T-cell (primary cell): ENCODE data around the gene SMURF2. TPM values are rescaled to one million over a fixed set of nuclear protein-coding genes. Genes with fewer than 3 reads are reported as not detected.

Experiments used
- ATAC-seq, 4 experiments: fragments of 200-7000 bp in 3 of 4; fragments of 150-1000 bp in 1 of 4; cut with Tn5 transposase; replicated peaks in 1 of 4; 1 replicate in 3 of 4; 2 replicates in 1 of 4; pipeline ENCODE4 v1.10.0; 2021; ENCODE audit warnings: moderate library complexity in 3 of 4, mild to moderate bottlenecking in 2 of 4, moderate number of reproducible peaks in 1 of 4
- CTCF ChIA-PET, 2 donors: fragments of 300-600 bp; sonication (Branson Sonifier 250); formaldehyde crosslinking; loops; one replicate each; lab custom pipeline; 2022; ENCODE audit warnings: antibody characterized with exemption in 2 of 2; lab: Charles Lee
- POLR2A ChIA-PET, 2 donors: fragments of 300-600 bp; sonication (Branson Sonifier 250); formaldehyde crosslinking; loops; one replicate each; lab custom pipeline; 2022; ENCODE audit warnings: antibody characterized with exemption in 2 of 2; lab: Charles Lee
- DNase-seq, 35 experiments: peaks; one replicate each; pipeline versions ENCODE4 v3.0.0 to v3.0.0-alpha.2; 2013 to 2023
- H3K27ac ChIP-seq: one replicate; pipeline ENCODE4 v1.5.1; 2013; ENCODE audit warnings: low read length
- H3K27me3 ChIP-seq, 2 experiments: replicated peaks in 1 of 2; 1 replicate in 1 of 2; 2 replicates in 1 of 2; pipeline versions ENCODE4 v1.6.1 to v1.7.0; 2013; ENCODE audit warnings: low read length in 1 of 2, mixed read lengths in 1 of 2; ENCODE audit not compliant: control insufficient read depth in 2 of 2, insufficient read depth in 2 of 2; ENCODE audit errors: extremely low read depth in 1 of 2
- H3K36me3 ChIP-seq, 2 donors: 1 replicate in 1 of 2; 2 replicates in 1 of 2; pipeline versions ENCODE4 v1.6.1 to v1.7.0; 2013; ENCODE audit warnings: low read length in 1 of 2; ENCODE audit not compliant: control insufficient read depth in 2 of 2, insufficient read depth in 1 of 2; ENCODE audit errors: extremely low read depth in 1 of 2
- H3K4me1 ChIP-seq, 2 experiments: 1 replicate in 1 of 2; 2 replicates in 1 of 2; pipeline versions ENCODE4 v1.6.1 to v1.7.0; 2013; ENCODE audit warnings: low read length in 2 of 2, mixed read lengths in 1 of 2; ENCODE audit not compliant: insufficient read depth in 2 of 2, control insufficient read depth in 1 of 2; ENCODE audit errors: extremely low read depth in 1 of 2
- H3K4me3 ChIP-seq, 2 donors: 1 replicate in 1 of 2; 2 replicates in 1 of 2; pipeline versions ENCODE4 v1.5.1 to v1.7.0; 2013; ENCODE audit warnings: mild to moderate bottlenecking in 2 of 2, low read length in 1 of 2, moderate library complexity in 1 of 2; ENCODE audit not compliant: control insufficient read depth in 1 of 2; ENCODE audit errors: extremely low read depth in 1 of 2
- H3K9me3 ChIP-seq: 2 replicates; pipeline ENCODE4 v1.7.0; 2013
- H3K27ac Mint-ChIP-seq, 2 donors: one replicate each; pipeline ENCODE4 v1.8.0; 2020 to 2021; ENCODE audit warnings: mild to moderate bottlenecking in 2 of 2, mixed read lengths in 2 of 2
- H3K27me3 Mint-ChIP-seq, 2 donors: one replicate each; pipeline ENCODE4 v1.8.0; 2021 to 2022; ENCODE audit warnings: mixed read lengths in 2 of 2
- H3K36me3 Mint-ChIP-seq: one replicate; pipeline ENCODE4 v1.8.0; 2021; ENCODE audit warnings: mixed read lengths
- H3K4me1 Mint-ChIP-seq, 3 donors: one replicate each; pipeline ENCODE4 v1.8.0; 2020 to 2022; ENCODE audit warnings: mixed read lengths in 3 of 3, mild to moderate bottlenecking in 1 of 3
- H3K4me3 Mint-ChIP-seq, 3 donors: one replicate each; pipeline ENCODE4 v1.8.0; 2020 to 2022; ENCODE audit warnings: mild to moderate bottlenecking in 3 of 3, mixed read lengths in 3 of 3, moderate library complexity in 3 of 3
- H3K9me3 Mint-ChIP-seq, 3 donors: one replicate each; pipeline ENCODE4 v1.8.0; 2020 to 2022; ENCODE audit warnings: mixed read lengths in 3 of 3
- WGBS: methylation state at CpG from one replicate; pipeline ENCODE4 v1.1.5; 2013; ENCODE audit warnings: missing lambda C conversion rate; ENCODE audit not compliant: insufficient coverage; 5-methylcytosine and 5-hydroxymethylcytosine counted together
- total RNA-seq, 35 experiments: library from RNA in 6 of 35; stranded (reverse) in 6 of 35; fragments of 120-200 nt in 1 of 35; gene quantifications; one replicate each; pipeline versions ENCODE4 v1.2.1 to v1.2.4 and lab custom pipeline; 2013 to 2026

Gene SMURF2
- total RNA-seq, 5 donors from 2014 or later (not counting 1 experiment from before 2014, with no cell fraction given) = 27.4 to 36.6 (median 34.8) TPM

GRCh38 chr17:64639516-64639915 lies 22.6 kb downstream of the SMURF2 start:
- H3K36me3 Mint-ChIP-seq = peaks cover 17% of the 10 kb centered on the region
- ChIA-PET CTCF (interaction anchor here in 1 of 2 donors (1.2 kb wide), 1 partner anchor 10 kb away, joined by 3 read pairs; no protein-coding TSS in a partner anchor), POLR2A (no interaction called here)
- Histone ChIP-seq H3K27me3 (no peaks in the 10 kb centered on the region), H3K4me3 (no peak overlapping the region), H3K36me3 (peaks cover 0 to 14% of the 10 kb centered on the region in 2 donors), H3K9me3 (no peaks in the 10 kb centered on the region), H3K27ac (no peak overlapping the region), H3K4me1 (peaks cover 5 to 6% of the 10 kb centered on the region in 2 experiments)
- no peak overlapping the region for H3K27ac Mint-ChIP-seq
- ATAC-seq = no peak
- no peaks in the 10 kb centered on the region for H3K27me3 Mint-ChIP-seq
- no peak for DNase-seq
- peaks cover 44 to 54% (median 44%) of the 10 kb centered on the region in 3 donors for H3K4me1 Mint-ChIP-seq
- no peaks in the 10 kb centered on the region for H3K9me3 Mint-ChIP-seq
- no peak overlapping the region for H3K4me3 Mint-ChIP-seq
- 100% methylated on average over 1 of the region's 4 CpGs for WGBS

GRCh38 chr17:64638552-64639203 lies 23.4 kb downstream of the SMURF2 start:
- Histone ChIP-seq H3K4me1 (peaks cover 11 to 12% of the 10 kb centered on the region in 2 experiments), H3K27me3 (no peaks in the 10 kb centered on the region), H3K36me3 (peaks cover 0 to 13% of the 10 kb centered on the region in 2 donors), H3K27ac (no peak overlapping the region), H3K4me3 (no peak overlapping the region), H3K9me3 (no peaks in the 10 kb centered on the region)
- Mint-ChIP-seq H3K4me3 (no peak overlapping the region), H3K27ac (no peak overlapping the region), H3K27me3 (no peaks in the 10 kb centered on the region), H3K9me3 (no peaks in the 10 kb centered on the region), H3K36me3 (peaks cover 20% of the 10 kb centered on the region), H3K4me1 (peaks cover 51 to 60% (median 51%) of the 10 kb centered on the region in 3 donors)
- CTCF ChIA-PET = interaction anchor here in 1 of 2 donors (1.2 kb wide), 1 partner anchor 10 kb away, joined by 3 read pairs; no protein-coding TSS in a partner anchor
- no peak for ATAC-seq
- no CpG with 5 or more reads among the region's 2 CpGs for WGBS
- POLR2A ChIA-PET = interaction anchor here in 1 of 2 donors (0.7 kb wide), 1 partner anchor 44 kb away, joined by 9 read pairs; no protein-coding TSS in a partner anchor
- DNase-seq = no peak

GRCh38 chr17:64635647-64636305 lies 26.3 kb downstream of the SMURF2 start:
- WGBS = 20% methylated on average over 1 of the region's 1 CpG
- Mint-ChIP-seq H3K27ac (peak overlapping the region; percentile 5 to 31), H3K4me3 (no peak overlapping the region), H3K36me3 (peaks cover 15% of the 10 kb centered on the region), H3K4me1 (peaks cover 58 to 75% (median 60%) of the 10 kb centered on the region in 3 donors), H3K9me3 (no peaks in the 10 kb centered on the region), H3K27me3 (no peaks in the 10 kb centered on the region)
- no peak overlapping the region for H3K27ac ChIP-seq
- CTCF ChIA-PET = no interaction called here
- peaks cover 15 to 24% of the 10 kb centered on the region in 2 experiments for H3K4me1 ChIP-seq
- H3K9me3 ChIP-seq = no peaks in the 10 kb centered on the region
- POLR2A ChIA-PET = no interaction called here
- no peaks in the 10 kb centered on the region for H3K27me3 ChIP-seq
- ATAC-seq (no peak), DNase-seq (no peak)
- H3K4me3 ChIP-seq = no peak overlapping the region
- peaks cover 0 to 5% of the 10 kb centered on the region in 2 donors for H3K36me3 ChIP-seq

GRCh38 chr17:64634218-64634617 lies 27.9 kb downstream of the SMURF2 start:
- peaks cover 17 to 31% of the 10 kb centered on the region in 2 experiments for H3K4me1 ChIP-seq
- peak overlapping the region in 1 of 2 donors; percentile 7 for H3K27ac Mint-ChIP-seq
- no peak overlapping the region for H3K4me3 Mint-ChIP-seq
- H3K27me3 ChIP-seq = no peaks in the 10 kb centered on the region
- H3K27me3 Mint-ChIP-seq = no peaks in the 10 kb centered on the region
- peak; percentile 47 to 72 (median 56) for ATAC-seq
- no peak overlapping the region for H3K4me3 ChIP-seq
- no CpG with 5 or more reads among the region's 1 CpG for WGBS
- peaks cover 15% of the 10 kb centered on the region for H3K36me3 Mint-ChIP-seq
- peak in 1 of 35 experiments; percentile 14 for DNase-seq
- ChIA-PET POLR2A (interaction anchor here in 1 of 2 donors (0.5 to 0.6 kb wide), 2 partner anchors 148 to 394 kb away, joined by 4 to 6 read pairs; no protein-coding TSS in a partner anchor), CTCF (interaction anchor here (0.6 to 1.3 kb wide), 5 partner anchors 15 to 216 kb away, joined by 3 to 11 read pairs (median 5); no protein-coding TSS in a partner anchor)
- no peaks in the 10 kb centered on the region for H3K9me3 Mint-ChIP-seq
- H3K9me3 ChIP-seq = no peaks in the 10 kb centered on the region
- H3K4me1 Mint-ChIP-seq = peaks cover 62 to 79% (median 67%) of the 10 kb centered on the region in 3 donors
- H3K27ac ChIP-seq = no peak overlapping the region
- peaks cover 0 to 5% of the 10 kb centered on the region in 2 donors for H3K36me3 ChIP-seq

- DNase-seq (no peak), ATAC-seq (no peak)
- Mint-ChIP-seq H3K36me3 (peaks cover 9% of the 10 kb centered on the region), H3K9me3 (no peaks in the 10 kb centered on the region), H3K27me3 (no peaks in the 10 kb centered on the region), H3K4me3 (no peak overlapping the region), H3K4me1 (peaks cover 73 to 81% (median 77%) of the 10 kb centered on the region in 3 donors), H3K27ac (peak overlapping the region in 1 of 2 donors; percentile 6)
- Histone ChIP-seq H3K4me1 (peaks cover 30 to 40% of the 10 kb centered on the region in 2 experiments), H3K4me3 (no peak overlapping the region), H3K9me3 (no peaks in the 10 kb centered on the region), H3K27me3 (no peaks in the 10 kb centered on the region), H3K27ac (no peak overlapping the region), H3K36me3 (no peaks in the 10 kb centered on the region)
- 100% methylated on average over 1 of the region's 2 CpGs for WGBS
- POLR2A ChIA-PET = no interaction called here
- CTCF ChIA-PET = interaction anchor here in 1 of 2 donors (0.9 to 1.0 kb wide), 2 partner anchors 13 to 882 kb away, joined by 4 to 6 read pairs; no protein-coding TSS in a partner anchor
These were observed 29.5 kb downstream of the SMURF2 start for GRCh38 chr17:64632606-64633005.

GRCh38 chr17:64632194-64632593 lies 29.9 kb downstream of the SMURF2 start:
- no peaks in the 10 kb centered on the region for H3K27me3 ChIP-seq
- CTCF ChIA-PET = interaction anchor here in 1 of 2 donors (0.9 to 1.0 kb wide), 2 partner anchors 13 to 883 kb away, joined by 4 to 6 read pairs; no protein-coding TSS in a partner anchor
- DNase-seq (no peak), ATAC-seq (no peak)
- H3K9me3 Mint-ChIP-seq = no peaks in the 10 kb centered on the region
- H3K27ac ChIP-seq = no peak overlapping the region
- H3K27ac Mint-ChIP-seq = peak overlapping the region in 1 of 2 donors; percentile 6
- 100% methylated on average over 2 of the region's 3 CpGs for WGBS
- POLR2A ChIA-PET = no interaction called here
- H3K4me3 Mint-ChIP-seq = no peak overlapping the region
- H3K4me1 ChIP-seq = peaks cover 30 to 42% of the 10 kb centered on the region in 2 experiments
- H3K4me3 ChIP-seq = no peak overlapping the region
- H3K36me3 Mint-ChIP-seq = peaks cover 8% of the 10 kb centered on the region
- H3K27me3 Mint-ChIP-seq = no peaks in the 10 kb centered on the region
- peaks cover 77 to 84% (median 81%) of the 10 kb centered on the region in 3 donors for H3K4me1 Mint-ChIP-seq
- H3K9me3 ChIP-seq = no peaks in the 10 kb centered on the region
- H3K36me3 ChIP-seq = no peaks in the 10 kb centered on the region
